Thymus (tissue), 11 donors: Measurements from ENCODE around the gene WBP1L. TPM values are rescaled to one million over a fixed set of nuclear protein-coding genes. Genes with fewer than 3 reads are reported as not detected.

ENCODE experiments used
- DNase-seq, 9 donors: peaks; one replicate each; pipeline ENCODE4 v3.0.0-alpha.2; 2013; ENCODE audit warnings: low spot score in 9 of 9, low read depth in 6 of 9, missing footprints in 1 of 9
- H3K27ac ChIP-seq, 2 donors: one replicate each; pipeline ENCODE4 v1.5.1; 2013; ENCODE audit warnings: control low read depth in 1 of 2, low read depth in 1 of 2, low read length in 1 of 2, mild to moderate bottlenecking in 1 of 2, moderate library complexity in 1 of 2
- H3K27me3 ChIP-seq, 2 donors: one replicate each; pipeline ENCODE4 v1.5.1; 2013; ENCODE audit warnings: low read length in 1 of 2; ENCODE audit not compliant: control insufficient read depth in 2 of 2, insufficient read depth in 1 of 2
- H3K36me3 ChIP-seq, 2 donors: one replicate each; pipeline ENCODE4 v1.5.1; 2013; ENCODE audit warnings: low read length in 1 of 2, mild to moderate bottlenecking in 1 of 2, moderate library complexity in 1 of 2; ENCODE audit not compliant: control insufficient read depth in 2 of 2, insufficient read depth in 2 of 2
- H3K4me1 ChIP-seq, 2 donors: one replicate each; pipeline ENCODE4 v1.5.1; 2013; ENCODE audit warnings: low read length in 2 of 2; ENCODE audit not compliant: control insufficient read depth in 2 of 2, insufficient read depth in 2 of 2
- H3K4me3 ChIP-seq, 2 donors: one replicate each; pipeline ENCODE4 v1.5.1; 2013; ENCODE audit warnings: low read length in 2 of 2, control low read depth in 1 of 2, mild to moderate bottlenecking in 1 of 2
- H3K9me3 ChIP-seq, 2 donors: one replicate each; pipeline ENCODE4 v1.5.1; 2013; ENCODE audit warnings: low read length in 1 of 2, mild to moderate bottlenecking in 1 of 2; ENCODE audit not compliant: control insufficient read depth in 2 of 2, insufficient read depth in 1 of 2
- WGBS: extraction: QIAGEN DNeasy Blood & Tissue Kit; methylation state at CpG from one replicate; pipeline ENCODE4 v1.1.7; 2013; 5-methylcytosine and 5-hydroxymethylcytosine counted together
- polyA plus RNA-seq: library from polyadenylated mRNA; stranded (reverse); fragments of 200-250 nt; gene quantifications from one replicate; pipeline ENCODE4 v1.2.3, GENCODE V29; 2013
- total RNA-seq: library from RNA; stranded (reverse); fragments of 120-200 nt; gene quantifications from one replicate; pipeline ENCODE4 v1.2.4, GENCODE V29; 2013
- donor health status: healthy.

WBP1L gene
- total and polyA plus RNA-seq, 2 donors = 30.7 to 75.9 TPM

DNA sequence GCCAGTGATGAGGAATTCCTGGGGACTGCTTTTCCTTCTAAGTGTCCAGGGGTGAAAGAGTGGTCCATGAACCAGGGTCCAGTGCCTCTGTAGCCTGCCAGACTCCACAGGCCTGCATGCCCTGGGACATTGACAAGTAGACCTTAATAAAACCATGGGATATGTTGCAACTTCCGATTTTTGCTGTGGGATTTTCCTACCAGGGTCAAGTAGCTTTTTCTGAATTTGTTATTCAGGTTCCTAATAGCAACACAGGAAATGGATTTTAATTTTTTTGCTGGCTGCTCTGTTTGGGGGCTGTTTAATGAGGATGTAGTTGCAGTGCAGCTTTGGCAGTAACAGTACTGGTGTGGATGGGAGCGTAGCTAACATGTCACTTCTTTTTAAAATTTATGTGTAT is 42.1 kb downstream of the WBP1L start:
- 77% methylated on average over 2 of the region's 2 CpGs for WGBS
- no peak for DNase-seq
- Histone ChIP-seq H3K36me3 (peaks cover 15 to 21% of the 10 kb centered on the region in 2 donors), H3K9me3 (peaks cover 0 to 4% of the 10 kb centered on the region in 2 donors), H3K4me1 (peaks cover 0 to 46% of the 10 kb centered on the region in 2 donors), H3K27ac (peak overlapping the region in 1 of 2 donors; percentile 6), H3K4me3 (no peak overlapping the region), H3K27me3 (no peaks in the 10 kb centered on the region)

DNA sequence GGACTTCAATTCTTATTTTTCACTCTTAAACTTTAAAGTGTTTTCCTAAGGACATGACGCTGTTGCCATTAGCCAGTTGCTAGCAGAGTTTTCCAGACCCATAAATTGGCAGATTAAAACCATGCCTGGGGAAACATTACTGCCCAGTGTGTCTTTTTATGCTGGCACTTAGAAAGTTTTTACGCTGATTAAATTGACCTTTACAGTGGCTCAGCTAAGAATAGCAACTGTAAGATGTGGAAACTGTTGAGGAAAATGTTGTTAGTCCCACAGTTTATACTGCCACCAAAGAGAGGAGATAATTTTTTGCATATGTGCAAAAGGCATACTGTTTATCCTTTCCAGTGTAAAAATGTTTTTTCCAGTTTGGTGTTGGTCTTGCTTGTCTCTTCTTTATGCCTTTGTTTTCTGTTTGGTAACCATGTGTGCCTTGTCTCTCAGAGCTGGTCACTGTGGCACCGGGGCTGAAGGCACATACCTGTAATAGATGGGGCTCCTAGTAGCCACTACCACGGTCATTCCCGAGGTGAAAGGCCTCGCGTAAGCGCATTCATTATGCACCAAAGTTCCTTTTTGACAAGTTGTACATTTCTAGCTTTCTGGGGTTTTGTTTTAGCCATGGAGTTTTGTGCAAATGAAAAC is 48.1 kb downstream of the WBP1L start:
- H3K4me1 ChIP-seq = peaks cover 27 to 30% of the 10 kb centered on the region in 2 donors
- H3K9me3 ChIP-seq = peaks cover 0 to 4% of the 10 kb centered on the region in 2 donors
- peak overlapping the region in 1 of 2 donors; percentile 39 for H3K27ac ChIP-seq

DNA sequence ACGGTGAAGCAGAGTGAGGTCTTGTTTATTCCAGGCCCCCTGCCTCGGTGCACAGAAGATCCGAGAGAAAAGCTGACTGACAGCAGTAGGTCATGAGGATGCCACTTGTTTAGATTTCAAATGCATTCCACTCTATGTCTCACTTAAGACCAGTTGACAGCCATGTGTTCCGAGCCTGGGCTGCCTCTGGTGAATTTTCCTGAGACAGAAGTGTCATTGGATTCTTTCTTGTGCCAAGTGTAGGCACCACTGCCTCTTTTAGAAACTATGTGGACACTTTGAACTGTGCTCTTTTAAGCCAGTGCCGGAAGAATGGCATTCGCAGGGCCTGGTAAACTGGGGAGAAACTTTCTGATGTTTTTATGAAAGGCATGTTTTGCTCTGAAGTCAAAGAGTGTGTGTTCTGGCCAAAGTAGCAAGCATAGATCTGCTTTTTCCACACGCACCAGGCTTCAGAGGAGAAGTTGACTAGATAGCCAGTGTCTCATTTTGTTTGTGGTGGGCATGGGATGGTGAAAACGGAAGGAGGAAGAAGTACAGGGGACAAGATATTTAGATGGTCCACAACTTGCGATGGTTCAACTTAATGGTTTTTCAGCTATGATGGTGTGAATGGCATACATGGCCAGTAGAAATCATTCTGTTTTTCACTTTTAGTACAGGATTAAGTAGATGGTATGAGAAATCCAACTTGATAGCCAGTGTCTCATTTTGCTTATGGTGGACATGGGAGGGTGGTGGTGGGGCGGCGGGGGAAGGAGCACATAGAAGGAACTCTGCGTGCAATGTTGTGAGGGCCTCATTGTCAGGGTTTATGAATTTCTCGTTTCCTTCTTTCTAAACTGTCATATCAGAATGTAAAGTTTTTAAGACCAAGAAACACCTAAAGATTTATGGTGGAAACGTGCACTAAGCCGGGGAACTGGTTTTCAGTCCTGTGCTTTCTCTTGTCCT is 52.0 kb downstream of the WBP1L start:
- WGBS = 69% methylated on average over 15 of the region's 15 CpGs
- Histone ChIP-seq H3K4me1 (peaks cover 36 to 41% of the 10 kb centered on the region in 2 donors), H3K9me3 (no peaks in the 10 kb centered on the region), H3K27me3 (no peaks in the 10 kb centered on the region), H3K4me3 (no peak overlapping the region), H3K27ac (peak overlapping the region; percentile 58 to 60), H3K36me3 (peaks cover 22 to 41% of the 10 kb centered on the region in 2 donors)
- DNase-seq = no peak

More for the DNA sequence above, 48.1 kb downstream of the WBP1L start:
- DNase-seq = no peak
- no peak overlapping the region for H3K4me3 ChIP-seq
- WGBS = 96% methylated on average over 8 of the region's 8 CpGs
- H3K36me3 ChIP-seq = peaks cover 7 to 14% of the 10 kb centered on the region in 2 donors
- no peaks in the 10 kb centered on the region for H3K27me3 ChIP-seq

DNA sequence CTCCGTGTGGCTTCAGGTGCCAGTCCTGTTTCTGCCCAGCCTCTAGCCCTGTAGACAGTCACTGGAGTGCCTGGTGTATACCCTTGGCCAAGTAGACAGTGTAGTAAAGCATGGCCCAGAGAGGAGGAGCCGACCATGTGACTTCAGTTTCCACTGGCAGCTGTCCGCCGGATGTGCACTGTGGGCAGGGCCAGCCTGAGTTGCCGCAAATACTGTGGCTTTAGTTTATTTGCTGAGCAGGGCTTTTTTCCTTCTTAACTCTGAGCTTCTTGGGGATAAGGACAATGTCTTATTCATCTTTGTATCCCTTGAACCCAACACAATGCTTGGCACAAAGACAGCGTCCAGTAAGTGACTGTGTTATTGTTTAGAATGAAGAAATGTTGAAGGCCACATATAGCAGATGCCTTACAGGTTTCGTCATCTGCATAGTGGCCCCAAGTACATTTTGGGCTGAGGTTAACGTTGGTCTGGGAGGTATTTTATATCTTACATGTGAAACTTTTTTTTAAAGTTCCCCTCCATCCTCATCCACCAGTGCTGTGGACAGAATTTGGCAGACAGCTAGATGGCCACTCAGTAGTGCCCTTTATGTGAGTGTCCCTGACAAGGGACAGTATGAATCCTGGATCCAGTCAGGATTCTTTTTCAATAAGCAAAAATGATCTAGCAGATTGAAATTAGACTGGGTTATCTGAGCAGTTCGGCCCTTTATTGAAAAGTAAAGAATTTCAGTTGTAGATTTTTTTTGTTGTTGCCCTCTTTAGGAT is 52.8 kb downstream of the WBP1L start:
- H3K27ac ChIP-seq = peak overlapping the region; percentile 58 to 60
- no peaks in the 10 kb centered on the region for H3K27me3 ChIP-seq
- 38% methylated on average over 9 of the region's 9 CpGs for WGBS
- peak overlapping the region in 1 of 2 donors; percentile 6 for H3K4me3 ChIP-seq
- H3K36me3 ChIP-seq = peaks cover 22 to 48% of the 10 kb centered on the region in 2 donors
- no peaks in the 10 kb centered on the region for H3K9me3 ChIP-seq
- DNase-seq = peak in 3 of 9 donors; percentile 46 to 77 (median 66)
- H3K4me1 ChIP-seq = peaks cover 36 to 47% of the 10 kb centered on the region in 2 donors

DNA sequence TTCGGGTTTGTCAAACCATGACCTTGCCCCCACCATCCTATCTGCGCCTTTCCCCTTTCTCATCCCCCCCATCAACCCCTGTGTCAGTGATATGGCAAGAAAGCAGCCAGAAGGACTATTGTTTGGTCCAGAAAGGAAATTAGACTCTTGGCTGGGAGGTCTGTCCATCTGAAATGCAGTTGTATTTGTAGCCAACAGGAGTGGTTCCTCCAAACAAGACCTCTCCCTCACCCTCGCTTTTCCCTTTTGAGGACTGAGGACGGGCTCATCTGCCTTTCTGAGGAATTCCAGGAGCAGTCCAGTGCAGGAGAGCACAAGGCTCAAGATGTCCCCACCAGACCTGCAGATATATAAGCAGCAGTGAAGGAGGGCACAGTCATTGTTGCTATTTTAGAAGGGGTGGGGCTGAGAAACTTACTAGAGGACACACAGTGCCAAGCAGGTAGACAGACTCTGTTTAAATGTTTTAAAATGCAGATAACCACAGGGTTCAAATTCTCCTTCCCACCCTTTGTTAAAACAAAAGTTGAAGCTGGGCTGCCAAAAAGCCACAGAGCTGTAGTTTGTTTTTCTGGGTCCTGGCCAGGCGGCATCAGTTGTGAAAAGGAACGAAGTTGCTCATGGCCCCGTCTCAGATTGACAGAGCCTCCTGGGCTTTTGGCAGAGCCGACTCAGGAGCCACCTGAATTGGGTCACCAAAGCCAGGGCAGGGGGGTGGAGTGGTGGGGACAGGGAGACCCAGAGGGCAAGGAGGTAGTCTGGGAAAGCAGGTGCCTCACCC is 56.1 kb downstream of the WBP1L start:
- no peak for DNase-seq
- peaks cover 30 to 58% of the 10 kb centered on the region in 2 donors for H3K36me3 ChIP-seq
- peaks cover 32 to 60% of the 10 kb centered on the region in 2 donors for H3K4me1 ChIP-seq
- peak overlapping the region; percentile 48 to 89 for H3K27ac ChIP-seq
- no peaks in the 10 kb centered on the region for H3K9me3 ChIP-seq
- 88% methylated on average over 8 of the region's 8 CpGs for WGBS
- H3K4me3 ChIP-seq = no peak overlapping the region
- no peaks in the 10 kb centered on the region for H3K27me3 ChIP-seq

DNA sequence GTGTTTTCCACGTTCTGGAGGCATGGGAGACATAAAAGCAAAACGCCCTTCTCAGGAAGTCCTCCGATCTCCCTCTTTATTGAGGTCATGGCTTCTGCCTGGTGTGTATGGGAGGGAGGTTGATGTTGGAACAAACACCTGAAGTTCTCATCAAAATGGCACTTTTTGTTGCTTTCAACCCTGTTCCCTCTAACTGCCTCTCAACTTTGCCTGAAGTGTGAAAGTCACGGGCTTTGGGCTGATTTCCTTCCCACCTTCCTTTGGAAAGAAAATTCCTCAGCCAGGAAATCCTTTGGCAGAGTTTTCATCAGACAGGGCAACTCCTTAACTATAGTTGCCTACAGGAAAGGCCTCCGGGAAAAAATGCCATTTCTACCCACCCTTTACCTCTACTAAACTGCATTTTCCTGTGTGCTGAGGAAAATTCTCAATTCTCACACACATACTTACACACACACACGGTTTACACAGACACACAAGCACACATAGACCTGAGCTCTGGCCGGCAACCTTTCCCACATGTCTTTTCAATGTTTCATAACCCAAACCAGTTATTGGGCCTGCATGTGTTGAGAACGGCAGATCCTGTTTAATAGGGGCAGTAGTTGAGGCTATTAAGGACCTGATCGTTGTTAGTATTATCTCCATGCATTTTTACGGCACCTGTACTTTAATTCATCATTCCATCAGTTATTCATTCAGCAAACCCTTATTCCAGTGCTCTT is 57.0 kb downstream of the WBP1L start:
- no peak for DNase-seq
- Histone ChIP-seq H3K27ac (peak overlapping the region; percentile 48 to 89), H3K36me3 (peaks cover 30 to 51% of the 10 kb centered on the region in 2 donors), H3K27me3 (no peaks in the 10 kb centered on the region), H3K4me3 (no peak overlapping the region), H3K9me3 (no peaks in the 10 kb centered on the region), H3K4me1 (peaks cover 30 to 62% of the 10 kb centered on the region in 2 donors)
- WGBS = 90% methylated on average over 10 of the region's 10 CpGs

DNA sequence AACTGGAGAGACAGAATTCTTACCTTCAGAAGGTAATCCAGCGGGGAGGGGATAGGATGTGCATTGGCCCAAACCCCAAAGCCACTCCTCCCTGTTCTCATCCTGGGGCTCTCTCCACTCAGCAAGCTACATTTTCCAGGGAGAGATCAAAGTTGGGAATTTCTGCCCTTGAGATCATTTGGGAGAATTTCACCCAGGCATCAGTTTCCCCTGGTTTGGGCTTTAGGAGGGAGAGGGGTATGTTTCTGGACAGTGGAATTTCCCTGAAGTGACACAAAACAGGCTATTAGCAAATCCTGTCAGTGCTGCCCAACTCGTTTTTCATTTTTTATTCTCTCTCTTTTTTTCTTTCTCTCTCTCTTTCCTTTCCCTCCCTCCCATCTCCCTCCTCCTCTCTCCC is 57.7 kb downstream of the WBP1L start:
- Histone ChIP-seq H3K27ac (peak overlapping the region in 1 of 2 donors; percentile 89), H3K36me3 (peaks cover 30 to 51% of the 10 kb centered on the region in 2 donors), H3K9me3 (no peaks in the 10 kb centered on the region), H3K4me3 (no peak overlapping the region), H3K27me3 (no peaks in the 10 kb centered on the region), H3K4me1 (peaks cover 27 to 62% of the 10 kb centered on the region in 2 donors)
- DNase-seq = no peak
- 80% methylated on average over 2 of the region's 2 CpGs for WGBS

DNA sequence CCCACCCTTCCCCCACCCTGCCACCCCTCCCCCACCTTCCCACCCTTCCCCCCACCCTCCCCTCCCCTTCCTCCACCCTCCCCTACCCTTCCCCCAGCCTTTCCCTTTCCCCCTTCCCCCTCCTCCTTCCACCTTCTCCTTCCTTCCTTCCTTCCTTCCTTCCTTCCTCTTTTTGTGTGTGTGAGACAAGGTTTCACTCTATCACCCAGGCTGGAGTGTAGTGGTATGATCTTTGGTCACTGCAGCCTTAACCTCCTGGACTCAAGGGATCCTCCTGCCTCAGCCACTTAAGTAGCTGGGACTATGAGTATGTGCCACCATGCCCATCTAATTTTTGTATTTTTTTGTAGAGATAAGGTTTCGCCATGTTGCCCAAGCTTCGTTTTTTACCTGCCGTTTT is 58.2 kb downstream of the WBP1L start:
- peak overlapping the region; percentile 22 to 79 for H3K27ac ChIP-seq
- DNase-seq = no peak
- no peaks in the 10 kb centered on the region for H3K27me3 ChIP-seq
- no peaks in the 10 kb centered on the region for H3K9me3 ChIP-seq
- H3K36me3 ChIP-seq = peaks cover 30 to 51% of the 10 kb centered on the region in 2 donors
- peaks cover 23 to 61% of the 10 kb centered on the region in 2 donors for H3K4me1 ChIP-seq
- no peak overlapping the region for H3K4me3 ChIP-seq
- WGBS = 94% methylated on average over 3 of the region's 3 CpGs
